Measurements from ENCODE around the gene TECPR2.
"Not testable (repeated sequence)": the region's sequence is repeated elsewhere in the genome, so short reads cannot be mapped to it uniquely, and the experiment has no call there.

TECPR2 gene

DNA sequence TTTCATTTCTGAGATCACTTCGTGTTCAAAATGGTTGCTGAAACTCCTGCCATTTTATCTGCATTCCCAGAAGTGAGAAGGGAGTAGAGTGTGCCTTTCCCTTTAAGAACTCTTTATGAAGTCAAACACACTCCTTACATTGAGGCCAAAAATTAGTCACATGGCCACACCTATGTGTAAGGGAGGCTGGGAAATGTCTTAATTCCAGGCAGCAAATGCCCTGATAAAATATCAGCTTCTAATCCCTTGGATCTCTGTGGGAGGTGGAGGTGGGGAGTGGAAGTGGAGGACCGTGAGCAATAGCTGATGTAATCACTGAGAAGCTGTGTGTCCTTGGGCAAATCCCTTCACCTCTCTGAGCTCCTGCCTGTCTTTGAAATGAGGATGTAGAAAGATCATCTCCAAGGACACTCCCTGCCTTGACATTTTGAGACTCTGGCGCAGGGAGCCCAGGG lies 169.5 kb downstream of the TECPR2 start:
- no peak for DNase-seq

DNA sequence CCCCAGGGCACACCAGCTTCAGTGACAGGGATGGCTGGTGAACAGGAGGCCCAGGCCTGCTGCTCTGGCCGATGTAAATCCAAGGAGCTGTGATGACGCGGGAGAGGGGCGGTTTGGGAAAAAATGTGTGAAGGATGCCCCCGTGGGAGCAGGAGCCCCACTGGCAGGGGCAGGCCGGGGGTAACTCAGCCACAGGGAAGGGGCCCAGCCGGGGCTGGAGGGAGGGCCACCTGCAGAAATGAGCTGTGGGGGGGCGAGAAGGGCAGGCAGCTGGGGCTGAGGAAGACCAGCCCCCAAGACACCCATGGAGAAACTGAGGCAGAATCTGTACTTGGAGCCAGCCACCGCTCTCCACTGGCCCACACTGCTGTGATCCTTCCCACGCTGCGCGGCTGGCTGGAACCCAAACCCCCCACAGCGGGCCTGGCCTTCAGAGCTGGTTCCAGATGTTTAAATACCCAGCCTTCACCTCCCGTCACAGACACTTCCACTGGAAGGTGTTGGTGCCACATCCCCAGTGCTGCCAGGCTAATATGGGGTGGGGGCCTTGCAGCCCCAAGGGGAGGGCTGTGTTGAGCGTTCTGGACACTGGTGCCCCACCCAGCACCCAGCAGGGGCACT lies 175.3 kb downstream of the TECPR2 start:
- DNase-seq: no peak

GRCh38 chr14:102538602-102539543 lies 176.1 kb downstream of the TECPR2 start:
- DNase-seq: no peak

GRCh38 chr14:102539544-102540314 lies 177.0 kb downstream of the TECPR2 start:
- no peak for DNase-seq

GRCh38 chr14:102540315-102541028 lies 177.7 kb downstream of the TECPR2 start:
- no peak for DNase-seq

GRCh38 chr14:102541029-102541491 lies 178.3 kb downstream of the TECPR2 start:
- not testable (repeated sequence) for DNase-seq

DNA sequence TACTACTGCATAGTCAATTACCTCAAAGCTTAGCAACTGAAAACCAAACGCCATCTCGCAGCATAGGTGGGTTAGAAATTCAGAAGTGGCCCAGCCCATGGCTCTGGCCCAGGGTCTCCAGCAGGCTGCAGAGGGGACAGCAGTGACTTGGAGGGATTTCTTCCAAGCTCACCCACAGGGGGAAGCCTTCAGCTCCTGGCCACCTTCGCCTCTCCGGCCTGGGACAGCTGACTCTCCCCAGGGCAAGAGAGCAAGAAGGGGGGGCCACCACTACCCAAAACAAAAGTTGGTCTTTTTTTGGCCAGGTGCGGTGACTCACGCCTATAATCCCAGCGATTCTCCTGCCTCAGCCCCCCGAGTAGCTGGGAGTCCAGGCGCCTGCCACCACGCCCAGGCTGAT lies 179.0 kb downstream of the TECPR2 start:
- no peak for DNase-seq

GRCh38 chr14:102544046-102544746 lies 181.5 kb downstream of the TECPR2 start:
- DNase-seq: no peak

GRCh38 chr14:102544747-102545460 lies 182.2 kb downstream of the TECPR2 start:
- DNase-seq: peak in 2 of 5 experiments; percentile 17 to 37

- DNase-seq: no peak
Observed at GRCh38 chr14:102545461-102546265, 182.9 kb downstream of the TECPR2 start.

DNA sequence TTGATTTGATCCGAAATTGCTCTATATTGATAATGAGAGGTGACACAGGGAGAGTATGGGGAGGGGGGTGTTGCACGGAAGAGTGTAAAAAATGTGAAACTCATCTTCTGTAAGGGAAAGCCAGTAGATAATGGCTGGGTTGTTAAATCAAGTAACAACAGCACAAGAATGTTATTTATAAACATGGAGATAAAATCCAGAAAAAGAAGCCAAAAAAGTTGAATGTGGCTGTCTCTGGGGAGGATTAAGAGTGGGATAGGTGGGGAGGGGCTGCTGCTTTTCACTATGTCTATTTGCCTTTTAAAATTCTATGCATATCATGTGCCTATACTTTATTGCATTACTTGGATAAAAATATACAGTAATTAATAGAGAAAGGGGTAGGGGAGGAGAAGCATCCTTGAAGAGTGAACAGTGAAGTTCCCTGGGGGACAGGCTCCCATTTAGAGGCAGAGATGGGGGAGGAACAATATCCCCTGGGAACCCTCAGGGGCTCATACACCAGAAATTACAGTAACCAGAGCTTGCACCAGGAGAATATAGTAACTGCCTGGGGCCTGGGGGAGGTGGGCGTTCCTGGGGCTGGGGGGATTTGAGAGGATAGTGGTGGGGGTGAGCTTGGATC lies 186.0 kb downstream of the TECPR2 start:
- no peak for DNase-seq

GRCh38 chr14:102550927-102551401 lies 188.2 kb downstream of the TECPR2 start:
- DNase-seq: not testable (repeated sequence)

All from T-helper 2 cell (primary cell).